OCI-LY7 (cell line): ENCODE measurements around the gene PFDN4. TPM values are rescaled to one million over a fixed set of nuclear protein-coding genes. Genes with fewer than 3 reads are reported as not detected.
A peak's percentile ranks its signal among the peaks of the same experiment; 100 is the strongest.

Source experiments
- BruUV-seq: library from RNA; stranded (reverse); fragments of 400-500 nt; replicated peaks from 2 replicates; lab custom pipeline; 2021; lab: Mats Ljungman, UMichigan
- CTCF ChIA-PET: fragments of 300-600 bp; sonication (Branson Sonifier 250); formaldehyde crosslinking; loops from one replicate; lab custom pipeline; 2022; ENCODE audit warnings: antibody characterized with exemption; ENCODE audit not compliant: unreplicated experiment; lab: Charles Lee
- POLR2A ChIA-PET: fragments of 300-600 bp; sonication (Branson Sonifier 250); formaldehyde crosslinking; loops from one replicate; lab custom pipeline; 2022; ENCODE audit warnings: antibody characterized with exemption; lab: Charles Lee
- DNase-seq: peaks from one replicate; pipeline ENCODE4 v3.0.0-alpha.2; 2015; ENCODE audit warnings: low spot score
- H2AFZ ChIP-seq: fragments of 200-600 bp; sonication (generic), shearing (Covaris generic); 2 replicates; pipeline ENCODE4 v1.6.1; 2014; ENCODE audit warnings: mild to moderate bottlenecking, antibody characterized with exemption, low read length, moderate library complexity
- H3K27ac ChIP-seq: fragments of 200-600 bp; sonication (generic); 2 replicates; pipeline ENCODE4 v1.5.1; 2014; ENCODE audit warnings: mixed run types, low read depth, mild to moderate bottlenecking, moderate library complexity, low read length, inconsistent platforms; ENCODE audit not compliant: poor library complexity, severe bottlenecking
- H3K36me3 ChIP-seq: fragments of 200-600 bp; sonication (generic); 2 replicates; pipeline ENCODE4 v1.6.1; 2014; ENCODE audit warnings: mild to moderate bottlenecking, antibody characterized with exemption, low read length, moderate library complexity, mixed read lengths; ENCODE audit not compliant: insufficient read depth
- H3K4me1 ChIP-seq: fragments of 200-600 bp; sonication (generic); 2 replicates; pipeline ENCODE4 v1.5.1; 2014; ENCODE audit warnings: mild to moderate bottlenecking, low read length; ENCODE audit not compliant: insufficient read depth, poor library complexity, severe bottlenecking
- H3K4me2 ChIP-seq: fragments of 200-600 bp; sonication (generic); 2 replicates; pipeline ENCODE4 v1.6.1; 2014; ENCODE audit warnings: mild to moderate bottlenecking, low read length
- H3K4me3 ChIP-seq: fragments of 200-600 bp; sonication (generic); 2 replicates; pipeline ENCODE4 v1.5.1; 2014; ENCODE audit warnings: mild to moderate bottlenecking, low read depth, low read length; ENCODE audit not compliant: poor library complexity, severe bottlenecking
- H3K79me2 ChIP-seq: fragments of 200-600 bp; sonication (generic); 2 replicates; pipeline ENCODE4 v1.6.1; 2016; ENCODE audit warnings: low read depth, mild to moderate bottlenecking, low read length, moderate library complexity, mixed read lengths; ENCODE audit not compliant: insufficient read depth
- H3K9me2 ChIP-seq: fragments of 200-600 bp; sonication (generic); 2 replicates; pipeline ENCODE4 v1.6.1; 2016; ENCODE audit warnings: mild to moderate bottlenecking, low read length, mixed read lengths; ENCODE audit not compliant: insufficient read depth
- H3K9me3 ChIP-seq: fragments of 200-600 bp; sonication (generic); 2 replicates; pipeline ENCODE4 v1.6.1; 2014; ENCODE audit warnings: mild to moderate bottlenecking, mixed run types, low read length, mixed read lengths
- H4K20me1 ChIP-seq: fragments of 200-600 bp; sonication (generic); 2 replicates; pipeline ENCODE4 v1.6.1; 2014; ENCODE audit warnings: mild to moderate bottlenecking, antibody characterized with exemption, low read length, moderate library complexity, mixed read lengths; ENCODE audit not compliant: insufficient read depth
- CTCF ChIP-seq: fragments of 200-600 bp; sonication (generic); conservative IDR thresholded peaks from 2 replicates; pipeline ENCODE4 v1.5.1; 2014; ENCODE audit warnings: mild to moderate bottlenecking, antibody characterized with exemption, low read length, moderate library complexity, mixed read lengths
- EZH2phosphoT487 ChIP-seq: fragments of 200-600 bp; sonication (generic); IDR thresholded peaks from 2 replicates; pipeline ENCODE4 v1.6.1; 2018; ENCODE audit warnings: low read depth, borderline replicate concordance, mild to moderate bottlenecking, mixed run types, antibody characterized with exemption, low read length, moderate library complexity, mixed read lengths
- intact Hi-C: fragments of 100-400 bp; cut with micrococcal nuclease; formaldehyde crosslinking; loops from one replicate; pipeline ENCODE4 v1.10.0; 2022; ENCODE audit not compliant: unreplicated experiment
- total RNA-seq, 2 experiments: library from RNA; depleted of rRNA in 1 of 2; stranded (reverse); fragments of >200 nt in 1 of 2; shearing (Covaris generic) in 1 of 2; gene quantifications; 2 replicates each; pipeline ENCODE4 v1.2.3, GENCODE V29; 2014 to 2022

Gene PFDN4
- total RNA-seq, 2 experiments from 2014 or later: 29.7 to 40.7 TPM

GRCh38 chr20:54209216-54209813, 1.4 kb downstream of the PFDN4 start:
- CTCF ChIA-PET: no interaction called here
- Histone ChIP-seq H3K36me3 (peaks cover 14% of the 10 kb centered on the region; the same call in 1 of the 2 replicates), H3K4me2 (peak overlapping the region; percentile 93), H3K27ac (no peak overlapping the region), H3K4me3 (peak overlapping the region; percentile 80), H3K4me1 (peaks cover 8% of the 10 kb centered on the region), H2AFZ (no peak overlapping the region), H4K20me1 (peaks cover 4% of the 10 kb centered on the region), H3K9me3 (no peaks in the 10 kb centered on the region), H3K9me2 (no peaks in the 10 kb centered on the region), H3K79me2 (peaks cover 21% of the 10 kb centered on the region)
- POLR2A ChIA-PET: interaction anchor here (1.5 kb wide), 1 partner anchor 40 kb away, joined by 3 read pairs; no protein-coding TSS in a partner anchor
- intact Hi-C loops: loop anchor here (5.0 kb wide), 1 partner anchor 267 kb away; no protein-coding TSS in a partner anchor
- DNase-seq: no peak
- BruUV-seq: TSS peak; percentile 59
- TF ChIP-seq CTCF (no peak), EZH2phosphoT487 (no peak)

GRCh38 chr20:54212226-54212625, 4.3 kb downstream of the PFDN4 start:
- Histone ChIP-seq H3K27ac (no peak overlapping the region), H3K4me2 (no peak overlapping the region), H3K79me2 (peaks cover 23% of the 10 kb centered on the region), H3K4me1 (peaks cover 8% of the 10 kb centered on the region), H4K20me1 (peaks cover 4% of the 10 kb centered on the region), H3K36me3 (peaks cover 39% of the 10 kb centered on the region), H3K9me3 (no peaks in the 10 kb centered on the region), H3K9me2 (no peaks in the 10 kb centered on the region), H2AFZ (no peak overlapping the region), H3K4me3 (no peak overlapping the region)
- intact Hi-C loops: no loop called here
- ChIA-PET POLR2A (interaction anchor here (1.4 kb wide), 1 partner anchor 14 kb away, joined by 4 read pairs; no protein-coding TSS in a partner anchor), CTCF (no interaction called here)
- BruUV-seq: no TSS peak
- TF ChIP-seq EZH2phosphoT487: no peak
- no peak for TF ChIP-seq CTCF
- no peak for DNase-seq

GRCh38 chr20:54212871-54213270, 5.0 kb downstream of the PFDN4 start:
- peaks cover 4% of the 10 kb centered on the region for H4K20me1 ChIP-seq
- ChIA-PET POLR2A (interaction anchor here (0.8 to 1.5 kb wide), 4 partner anchors 11 to 42 kb away, joined by 3 to 4 read pairs (median 4); no protein-coding TSS in a partner anchor), CTCF (interaction anchor here (0.8 kb wide), 1 partner anchor 13 kb away, joined by 3 read pairs; no protein-coding TSS in a partner anchor)
- TF ChIP-seq EZH2phosphoT487 (no peak), CTCF (no peak)
- no peak overlapping the region for H3K27ac ChIP-seq
- no TSS peak for BruUV-seq
- H3K4me2 ChIP-seq: no peak overlapping the region
- no peak for DNase-seq
- peaks cover 46% of the 10 kb centered on the region for H3K36me3 ChIP-seq
- H3K4me1 ChIP-seq: peaks cover 8% of the 10 kb centered on the region
- H2AFZ ChIP-seq: no peak overlapping the region
- intact Hi-C loops: no loop called here
- peaks cover 23% of the 10 kb centered on the region for H3K79me2 ChIP-seq
- no peak overlapping the region for H3K4me3 ChIP-seq
- H3K9me2 ChIP-seq: no peaks in the 10 kb centered on the region
- H3K9me3 ChIP-seq: no peaks in the 10 kb centered on the region
